ENCODE data around the gene LYPD6B.

LYPD6B gene

GRCh38 chr2:149038442-149039212 lies at the start of gene LYPD6B:
TSS of gene LYPD6B (plus strand) at chr2:149038699. CDS start at chr2:149130949, 92,250 bp downstream.
- DNase-seq (ENCODE audit: low read depth, low spot score), result no peak

GRCh38 chr2:148989882-148990493 lies 48.5 kb upstream of the LYPD6B start:
- DNase-seq (ENCODE audit: low read depth, low spot score), result no peak

- DNase-seq (ENCODE audit: low read depth, low spot score), result no peak
Observed at GRCh38 chr2:148990968-148991367, 47.5 kb upstream of the LYPD6B start.

GRCh38 chr2:148992448-148992847 lies 46.1 kb upstream of the LYPD6B start:
- no peak for DNase-seq (ENCODE audit: low read depth, low spot score)

GRCh38 chr2:148993351-148993750 lies 45.1 kb upstream of the LYPD6B start:
- DNase-seq (ENCODE audit: low read depth, low spot score), result no peak

GRCh38 chr2:148994341-148994740 lies 44.2 kb upstream of the LYPD6B start:
- no peak for DNase-seq (ENCODE audit: low read depth, low spot score)

DNA sequence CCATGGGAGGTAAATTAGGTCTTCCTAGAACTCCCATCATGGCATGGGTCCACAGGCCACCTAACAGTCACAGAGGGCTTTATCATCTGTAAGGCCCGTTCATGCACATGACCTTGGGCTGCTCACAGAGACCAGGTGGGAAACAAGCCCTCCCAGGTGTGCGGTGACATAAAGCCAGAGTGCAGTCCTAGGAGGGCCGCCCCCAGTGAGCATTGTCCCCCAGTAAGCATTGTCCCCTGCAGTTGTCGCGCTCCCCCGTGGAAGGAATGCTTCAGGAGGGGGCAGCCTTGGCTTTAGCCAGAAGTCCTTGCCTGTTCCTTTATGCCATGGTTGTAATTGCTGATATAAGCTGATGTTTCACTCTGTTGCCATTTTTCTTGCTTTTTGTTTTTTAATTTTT lies 41.7 kb upstream of the LYPD6B start:
- DNase-seq (ENCODE audit: low read depth, low spot score), result no peak

GRCh38 chr2:148998165-148998830 lies 40.2 kb upstream of the LYPD6B start:
- no peak for DNase-seq (ENCODE audit: low read depth, low spot score)

DNA sequence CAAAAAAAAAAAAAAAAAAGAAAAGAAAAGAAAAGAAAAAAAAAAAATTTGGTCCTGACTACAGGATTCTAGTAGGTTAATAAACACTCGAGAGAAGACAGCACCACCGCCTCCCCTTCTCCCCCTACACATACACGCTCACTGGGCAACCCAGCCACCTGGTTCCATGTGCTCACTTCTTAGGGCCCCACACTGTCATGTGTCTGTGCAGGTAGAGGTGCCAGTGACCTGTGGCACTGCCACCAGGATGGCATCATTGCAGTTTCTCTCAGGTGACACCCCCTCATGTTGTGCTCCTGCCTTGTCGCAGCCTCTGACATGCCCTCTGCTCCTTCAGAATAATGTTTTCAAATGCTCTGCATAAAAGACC lies 39.7 kb upstream of the LYPD6B start:
- DNase-seq (ENCODE audit: low read depth, low spot score), result no peak

- no peak for DNase-seq (ENCODE audit: low read depth, low spot score)
Observed at GRCh38 chr2:148999451-148999921, 39.0 kb upstream of the LYPD6B start.

DNA sequence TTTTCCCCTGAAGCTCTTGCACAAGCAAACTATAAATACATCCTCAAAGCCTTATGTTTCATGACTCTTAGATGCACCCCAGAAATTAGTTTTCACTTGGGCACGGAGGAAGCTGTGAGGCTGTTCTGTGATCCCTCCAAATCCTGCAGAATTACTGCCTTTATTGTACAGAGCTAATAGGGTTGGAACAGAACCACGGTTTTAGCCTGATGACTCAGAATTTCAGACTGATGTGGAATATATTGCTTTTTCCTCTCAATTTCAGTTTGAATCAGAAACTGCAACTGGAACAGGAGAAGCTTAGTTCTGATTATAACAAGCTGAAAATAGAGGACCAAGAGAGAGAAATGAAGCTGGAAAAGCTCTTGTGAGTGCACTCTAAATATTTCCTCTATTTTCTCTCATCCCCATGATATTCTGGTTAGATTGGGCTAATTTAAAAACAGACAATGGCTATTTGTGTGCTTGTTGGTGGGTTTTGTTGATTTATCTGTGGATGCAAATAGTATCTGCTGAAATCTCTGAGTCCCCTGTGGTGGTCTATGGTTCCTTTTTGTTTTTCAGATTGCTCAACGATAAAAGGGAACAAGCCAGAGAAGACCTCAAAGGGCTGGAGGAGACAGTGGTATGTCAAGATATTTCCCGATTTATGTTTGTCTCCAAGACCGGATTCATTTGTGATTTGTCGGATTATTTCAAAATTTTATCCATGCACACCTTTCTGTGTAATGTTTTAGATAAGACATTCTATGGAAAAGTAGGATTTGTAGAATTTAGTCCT lies 38.2 kb upstream of the LYPD6B start:
- no peak for DNase-seq (ENCODE audit: low read depth, low spot score)

DNA sequence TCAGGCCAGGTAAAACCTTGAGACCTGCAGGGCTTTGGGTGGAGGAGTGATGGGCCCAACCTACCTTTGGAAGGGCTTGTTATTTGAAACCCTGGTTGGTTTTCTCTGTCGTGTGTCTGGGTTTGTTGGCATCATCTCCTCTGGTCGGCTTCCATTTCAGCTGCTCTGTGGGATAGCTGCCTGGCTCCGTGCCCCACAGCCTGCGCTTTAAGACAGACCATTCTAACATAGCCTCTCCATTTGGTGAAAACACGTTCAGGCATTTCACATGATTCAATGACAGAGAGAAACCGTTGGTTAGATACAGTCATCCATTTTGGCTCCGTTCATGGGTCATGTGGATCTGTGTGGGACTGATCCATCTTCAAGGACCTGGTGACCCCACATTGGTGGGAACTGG lies 37.0 kb upstream of the LYPD6B start:
- DNase-seq (ENCODE audit: low read depth, low spot score), result no peak

DNA sequence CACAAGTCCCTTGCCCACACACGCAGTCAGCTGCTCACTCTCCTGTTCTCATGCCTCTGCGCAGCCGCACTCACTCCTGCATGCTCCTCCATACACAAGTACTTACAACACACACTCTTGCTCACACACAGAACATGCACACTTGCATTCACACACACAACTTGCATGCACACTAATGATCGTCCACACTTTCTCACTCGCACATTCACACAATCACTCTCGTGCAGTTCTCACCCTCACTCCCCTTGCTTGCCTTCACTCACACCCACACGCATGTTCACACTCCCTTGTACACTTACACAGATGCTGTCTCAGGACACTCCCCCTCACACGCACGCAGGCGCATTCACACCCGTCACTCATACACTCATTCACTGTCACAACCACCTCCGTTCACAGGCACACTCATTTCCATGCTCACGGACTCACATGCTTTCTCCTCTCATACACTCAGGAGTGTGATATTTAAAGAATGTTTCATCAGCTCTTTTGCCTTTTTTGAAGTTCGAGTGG lies 36.1 kb upstream of the LYPD6B start:
- no peak for DNase-seq (ENCODE audit: low read depth, low spot score)

DNA sequence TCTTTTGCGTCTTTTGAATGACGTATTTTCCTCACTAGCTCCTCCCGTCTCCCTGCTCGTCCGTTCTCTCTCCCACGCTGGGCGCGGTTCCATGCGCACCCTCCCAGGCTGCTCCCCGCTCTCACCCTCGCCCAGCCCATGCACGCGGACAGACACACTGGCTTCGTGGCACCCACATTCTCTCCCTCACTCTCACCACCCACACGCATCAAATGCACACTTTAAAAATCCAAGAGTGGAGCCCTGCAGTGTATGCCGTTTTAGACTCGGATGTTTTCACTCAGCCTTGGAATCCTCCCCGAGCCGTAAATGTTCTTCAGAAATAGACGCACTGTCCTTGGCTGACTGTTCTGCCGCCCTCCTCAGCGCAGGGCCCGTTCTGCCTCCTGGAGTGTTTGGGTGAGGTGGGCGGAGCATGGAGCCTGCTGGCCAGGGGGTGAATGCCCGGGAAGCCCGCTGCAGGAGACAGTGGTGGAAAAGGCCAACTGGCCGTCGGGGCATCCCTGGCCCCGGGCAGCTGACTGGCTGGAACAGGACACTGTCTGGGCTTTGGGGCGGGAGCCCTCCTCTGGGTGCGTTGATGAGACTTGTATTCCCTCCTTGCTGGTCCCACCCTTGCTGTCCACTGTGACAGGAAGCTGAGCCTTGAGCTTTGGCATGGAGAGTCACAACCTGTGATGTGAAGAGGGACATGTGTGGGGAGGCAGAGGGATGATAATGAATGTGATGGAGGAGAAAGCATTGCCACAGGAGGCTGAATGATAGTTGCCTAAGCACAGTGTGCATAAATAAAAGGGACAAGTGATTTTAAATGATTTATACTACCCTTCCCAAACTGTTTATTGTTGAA lies 35.4 kb upstream of the LYPD6B start:
- DNase-seq (ENCODE audit: low read depth, low spot score), result no peak

GRCh38 chr2:149004836-149005235 lies 33.7 kb upstream of the LYPD6B start:
- DNase-seq (ENCODE audit: low read depth, low spot score), result no peak

- no peak for DNase-seq (ENCODE audit: low read depth, low spot score)
Observed at GRCh38 chr2:149005471-149006077, 32.9 kb upstream of the LYPD6B start.

DNA sequence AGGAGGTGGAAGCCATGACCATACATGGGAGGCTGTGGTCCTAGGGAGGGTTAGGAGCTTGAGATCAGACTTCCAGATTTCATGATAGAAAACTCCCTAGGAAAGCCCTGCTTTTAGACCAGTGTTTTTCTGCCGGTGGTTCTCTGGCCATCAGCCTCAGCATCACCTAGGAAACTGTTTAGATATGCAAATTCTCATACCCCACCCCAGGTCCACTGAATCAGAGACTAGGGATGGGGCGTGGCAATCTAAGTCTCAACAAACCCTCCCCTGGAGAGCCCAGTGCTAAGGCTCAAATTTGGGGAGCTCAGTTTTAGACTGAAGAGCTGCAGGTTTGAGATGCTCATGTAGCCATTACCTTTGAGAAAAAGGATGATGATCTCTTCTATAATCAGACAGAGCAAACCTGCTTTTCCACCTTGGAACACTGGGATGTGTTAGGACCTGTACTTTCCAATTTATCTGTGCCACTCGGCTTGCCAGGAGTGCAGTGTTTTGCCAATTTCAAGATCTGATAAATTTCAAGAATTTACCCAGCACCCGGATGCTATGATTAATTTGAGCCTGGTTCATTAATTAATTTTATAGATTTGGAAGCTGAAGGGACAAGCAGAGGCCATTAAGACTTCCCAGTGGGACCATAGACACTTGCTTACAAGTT lies 31.5 kb upstream of the LYPD6B start:
- no peak for DNase-seq (ENCODE audit: low read depth, low spot score)

- DNase-seq (ENCODE audit: low read depth, low spot score), result no peak
Observed at GRCh38 chr2:149008381-149008780, 30.1 kb upstream of the LYPD6B start.

DNA sequence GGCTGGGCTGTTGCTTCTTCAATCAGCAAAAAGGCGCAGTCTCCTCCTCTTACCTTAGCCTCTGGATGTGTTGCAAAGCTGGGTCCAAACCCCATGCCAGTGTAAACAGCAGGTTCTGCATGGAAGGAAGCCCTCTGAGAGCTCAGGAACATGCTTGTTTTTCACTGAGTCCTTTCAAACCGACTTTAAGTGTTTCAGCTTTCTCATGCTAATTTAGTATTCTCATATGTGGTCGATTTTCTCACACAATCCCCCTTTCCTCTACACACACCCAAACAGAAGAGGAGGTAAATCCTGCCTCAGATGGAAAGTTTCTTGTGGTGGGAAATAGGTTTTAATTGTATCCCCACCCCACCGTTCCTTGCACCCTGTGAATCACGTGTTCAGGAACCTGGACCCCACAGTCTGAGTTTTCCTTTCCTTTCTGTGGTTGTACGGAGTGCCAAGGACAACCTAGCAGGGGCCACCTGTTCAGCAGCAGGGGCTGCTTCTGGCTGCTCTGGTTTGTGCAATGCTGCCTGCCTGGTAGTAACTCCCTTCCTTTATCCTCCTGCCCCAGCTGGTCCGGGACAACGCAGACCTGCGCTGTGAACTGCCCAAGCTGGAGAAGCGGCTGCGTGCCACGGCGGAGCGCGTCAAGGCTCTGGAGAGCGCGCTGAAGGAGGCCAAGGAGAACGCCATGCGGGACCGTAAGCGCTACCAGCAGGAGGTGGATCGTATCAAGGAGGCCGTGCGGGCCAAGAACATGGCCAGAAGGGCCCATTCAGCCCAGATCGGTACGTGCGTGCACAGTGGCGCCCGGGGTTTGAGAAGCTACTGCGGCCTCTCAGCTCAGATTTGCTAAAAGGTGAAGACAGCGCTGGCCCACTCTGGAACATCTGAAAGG lies 28.7 kb upstream of the LYPD6B start:
- DNase-seq (ENCODE audit: low read depth, low spot score), result no peak
